Measurements from ENCODE around the gene SLC8A3. TPM values are rescaled to one million over a fixed set of nuclear protein-coding genes. Genes with fewer than 3 reads are reported as not detected.

The SLC8A3 gene
- total and polyA plus RNA-seq, 9 of the 15 experiments (the other 6 are each of a cell fraction or from before 2014, with no cell fraction given) = not detected

- no TSS peak for BruUV-seq (replicated peaks)
- FAIRE-seq (no peak), ATAC-seq (no peak), DNase-seq (ENCODE audit: extremely low read depth in 1 of 4, low spot score in 3 of 4) (no peak)
- H2AFZ ChIP-seq (ENCODE audit: low read depth, low read length) = no peak overlapping the region
- no peaks in the 10 kb centered on the region for H3K4me1 ChIP-seq (replicated peaks in 1 of 2; ENCODE audit: control insufficient read depth in 2 of 2, insufficient read depth in 2 of 2, low read length in 2 of 2)
- no peaks in the 10 kb centered on the region for H3K9me1 ChIP-seq (ENCODE audit: control insufficient read depth, insufficient read depth, low read length)
- H3K9ac ChIP-seq (ENCODE audit: insufficient read depth in 1 of 2, low read depth in 2 of 2, low read length in 2 of 2) = no peak overlapping the region
- in situ Hi-C loops (cut with MboI) (no loop called here), intact Hi-C loops (cut with micrococcal nuclease) (no loop called here)
- under 1% methylated on average over 9 of the region's 9 CpGs for WGBS (ENCODE audit: insufficient coverage, low coverage, missing lambda C conversion rate)
- H3K36me3 ChIP-seq (ENCODE audit: control insufficient read depth, insufficient read depth, low read length) = no peaks in the 10 kb centered on the region
- H3K79me2 ChIP-seq (ENCODE audit: control insufficient read depth, insufficient read depth, low read length) = no peaks in the 10 kb centered on the region
- CTCF ChIA-PET (ENCODE audit: low intra/inter-chr PET ratio) = no interaction called here
- no peaks in the 10 kb centered on the region for H4K20me1 ChIP-seq (replicated peaks; ENCODE audit: control insufficient read depth, insufficient read depth, low read length)
- H3K4me2 ChIP-seq (ENCODE audit: insufficient read depth, low read length) = no peak overlapping the region
- H3K27ac ChIP-seq (ENCODE audit: extremely low read depth, low read depth, low read length) = no peak overlapping the region
- H3K27me3 ChIP-seq (ENCODE audit: control insufficient read depth in 2 of 2, insufficient read depth in 2 of 2, low read length in 2 of 2) = peaks cover 0 to 4% of the 10 kb centered on the region in 2 experiments; a peak in 2 of 5 replicates
- H3K9me3 ChIP-seq (replicated peaks; ENCODE audit: control insufficient read depth, insufficient read depth, low read depth, low read length) = no peaks in the 10 kb centered on the region
- TF ChIP-seq IRF9 (tag; IDR thresholded peaks at IDR 0.05) = no peak
- TF ChIP-seq IRF1 (CRISPR knock-in tag; IDR thresholded peaks at IDR 0.05; ENCODE audit: borderline replicate concordance) = no peak
- TF ChIP-seq SMC3 (conservative IDR thresholded peaks at IDR 0.05; ENCODE audit: insufficient read depth, low read depth, low read length) = no peak
- no peak for TF ChIP-seq EP300 (IDR thresholded peaks at IDR 0.05; ENCODE audit: low read length)
- TF ChIP-seq ZBTB8A (IDR thresholded peaks at IDR 0.05; ENCODE audit: partially characterized antibody) = no peak
- no peak for TF ChIP-seq SP1 (CRISPR knock-in tag; IDR thresholded peaks at IDR 0.05)
- no peak for TF ChIP-seq CHAMP1 (IDR thresholded peaks at IDR 0.05)
- TF ChIP-seq ZNF444 (CRISPR knock-in tag; IDR thresholded peaks at IDR 0.05) = no peak
- TF ChIP-seq RBM15 (IDR thresholded peaks at IDR 0.05; ENCODE audit: insufficient read depth, low read length) = no peak
- no peak for TF ChIP-seq KLF13 (tag; IDR thresholded peaks at IDR 0.05; ENCODE audit: borderline replicate concordance, low read depth)
- TF ChIP-seq ZNF277 (CRISPR knock-in tag; IDR thresholded peaks at IDR 0.05; ENCODE audit: borderline replicate concordance) = no peak
- TF ChIP-seq IFI16 (CRISPR knock-in tag; IDR thresholded peaks at IDR 0.05) = no peak
- TF ChIP-seq ZNF140 (CRISPR knock-in tag; IDR thresholded peaks at IDR 0.05) = no peak
- TF ChIP-seq BRD9 (IDR thresholded peaks at IDR 0.05; ENCODE audit: low read depth, partially characterized antibody) = no peak
- POLR2A ChIA-PET = no interaction called here
- no peak overlapping the region for H3K4me3 ChIP-seq
These were observed 22.1 kb downstream of the SLC8A3 start for GRCh38 chr14:70166530-70167203.
